ENCODE results near the gene C2orf42. TPM values are rescaled to one million over a fixed set of nuclear protein-coding genes. Genes with fewer than 3 reads are reported as not detected.

Gene C2orf42
- total RNA-seq, 3 donors from 2014 or later, result 18.7 to 30.0 (median 20.3) TPM

GRCh38 chr2:70214953-70215549, 24.2 kb upstream of the C2orf42 start:
- H3K4me3 ChIP-seq, result no peak overlapping the region
- no peaks in the 10 kb centered on the region for H3K4me1 ChIP-seq
- intact Hi-C loops (cut with DNase I; ENCODE audit: low total_unique reads), result no loop called here
- no peak for DNase-seq (ENCODE audit: low spot score in 2 of 2)
- no peaks in the 10 kb centered on the region for H3K36me3 ChIP-seq
- TF ChIP-seq POLR2A (IDR thresholded peaks at IDR 0.05) (no peak), POLR2AphosphoS5 (IDR thresholded peaks at IDR 0.05) (no peak)
- TF ChIP-seq, protein P1, sequence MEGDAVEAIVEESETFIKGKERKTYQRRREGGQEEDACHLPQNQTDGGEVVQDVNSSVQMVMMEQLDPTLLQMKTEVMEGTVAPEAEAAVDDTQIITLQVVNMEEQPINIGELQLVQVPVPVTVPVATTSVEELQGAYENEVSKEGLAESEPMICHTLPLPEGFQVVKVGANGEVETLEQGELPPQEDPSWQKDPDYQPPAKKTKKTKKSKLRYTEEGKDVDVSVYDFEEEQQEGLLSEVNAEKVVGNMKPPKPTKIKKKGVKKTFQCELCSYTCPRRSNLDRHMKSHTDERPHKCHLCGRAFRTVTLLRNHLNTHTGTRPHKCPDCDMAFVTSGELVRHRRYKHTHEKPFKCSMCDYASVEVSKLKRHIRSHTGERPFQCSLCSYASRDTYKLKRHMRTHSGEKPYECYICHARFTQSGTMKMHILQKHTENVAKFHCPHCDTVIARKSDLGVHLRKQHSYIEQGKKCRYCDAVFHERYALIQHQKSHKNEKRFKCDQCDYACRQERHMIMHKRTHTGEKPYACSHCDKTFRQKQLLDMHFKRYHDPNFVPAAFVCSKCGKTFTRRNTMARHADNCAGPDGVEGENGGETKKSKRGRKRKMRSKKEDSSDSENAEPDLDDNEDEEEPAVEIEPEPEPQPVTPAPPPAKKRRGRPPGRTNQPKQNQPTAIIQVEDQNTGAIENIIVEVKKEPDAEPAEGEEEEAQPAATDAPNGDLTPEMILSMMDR (IDR thresholded peaks at IDR 0.05), result no peak
- H3K9me3 ChIP-seq, result no peaks in the 10 kb centered on the region
- no peak overlapping the region for H3K27ac ChIP-seq
- H3K27me3 ChIP-seq, result no peaks in the 10 kb centered on the region

- intact Hi-C loops (cut with DNase I; ENCODE audit: low total_unique reads), result no loop called here
- no peaks in the 10 kb centered on the region for H3K9me3 ChIP-seq
- H3K27ac ChIP-seq, result no peak overlapping the region
- no peaks in the 10 kb centered on the region for H3K27me3 ChIP-seq
- DNase-seq (ENCODE audit: low spot score in 2 of 2), result no peak
- no peak for TF ChIP-seq POLR2A (IDR thresholded peaks at IDR 0.05)
- TF ChIP-seq, protein P1 (IDR thresholded peaks at IDR 0.05), result no peak
- TF ChIP-seq POLR2AphosphoS5 (IDR thresholded peaks at IDR 0.05), result no peak
- H3K4me3 ChIP-seq, result no peak overlapping the region
- no peaks in the 10 kb centered on the region for H3K36me3 ChIP-seq
- no peaks in the 10 kb centered on the region for H3K4me1 ChIP-seq
Observed at GRCh38 chr2:70214365-70214764, 23.5 kb upstream of the C2orf42 start.

DNA sequence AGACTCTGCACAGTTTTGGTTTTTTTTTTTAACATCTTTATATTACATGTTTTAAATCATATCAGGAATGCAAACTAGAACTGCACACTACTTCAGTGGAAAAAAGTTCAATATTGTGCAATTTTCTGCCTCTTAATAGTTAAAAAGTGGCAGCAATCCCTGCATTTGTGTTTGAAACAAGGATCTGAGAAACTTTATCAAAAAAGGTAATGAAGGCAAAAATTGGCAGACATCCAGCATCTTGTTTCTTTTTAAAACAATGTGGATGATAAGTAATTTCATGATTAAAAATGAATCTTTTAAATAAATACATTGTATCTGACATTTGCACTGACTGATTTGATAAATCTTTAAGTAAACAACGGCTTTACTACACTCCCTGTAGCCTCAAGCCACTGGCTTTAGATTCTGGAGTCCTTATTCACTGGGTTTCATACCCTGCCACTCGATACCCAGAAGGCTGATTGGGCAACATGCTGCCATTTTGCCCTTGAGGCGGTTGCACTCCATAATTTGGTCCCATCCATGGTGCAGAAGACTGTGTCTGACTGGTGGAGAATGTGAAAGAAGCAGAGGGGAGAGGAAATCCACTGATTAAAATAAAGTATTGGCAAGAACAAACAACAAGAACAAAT, 21.6 kb upstream of the C2orf42 start:
- no peak overlapping the region for H3K27ac ChIP-seq
- TF ChIP-seq, protein P1 (IDR thresholded peaks at IDR 0.05), result no peak
- TF ChIP-seq POLR2AphosphoS5 (IDR thresholded peaks at IDR 0.05), result no peak
- no peak for TF ChIP-seq POLR2A (IDR thresholded peaks at IDR 0.05)
- no peaks in the 10 kb centered on the region for H3K9me3 ChIP-seq
- H3K36me3 ChIP-seq, result no peaks in the 10 kb centered on the region
- intact Hi-C loops (cut with DNase I; ENCODE audit: low total_unique reads), result no loop called here
- no peaks in the 10 kb centered on the region for H3K4me1 ChIP-seq
- DNase-seq (ENCODE audit: low spot score in 2 of 2), result no peak
- no peak overlapping the region for H3K4me3 ChIP-seq
- no peaks in the 10 kb centered on the region for H3K27me3 ChIP-seq

- Histone ChIP-seq H3K27ac (no peak overlapping the region), H3K27me3 (no peaks in the 10 kb centered on the region), H3K9me3 (no peaks in the 10 kb centered on the region), H3K36me3 (no peaks in the 10 kb centered on the region), H3K4me1 (no peaks in the 10 kb centered on the region), H3K4me3 (no peak overlapping the region)
- DNase-seq (ENCODE audit: low spot score in 2 of 2), result no peak
- TF ChIP-seq POLR2AphosphoS5 (IDR thresholded peaks at IDR 0.05) (no peak), POLR2A (IDR thresholded peaks at IDR 0.05) (no peak)
- TF ChIP-seq, protein P1 (IDR thresholded peaks at IDR 0.05), result no peak
- intact Hi-C loops (cut with DNase I; ENCODE audit: low total_unique reads), result no loop called here
Observed at GRCh38 chr2:70211595-70211994, 20.8 kb upstream of the C2orf42 start.

DNA sequence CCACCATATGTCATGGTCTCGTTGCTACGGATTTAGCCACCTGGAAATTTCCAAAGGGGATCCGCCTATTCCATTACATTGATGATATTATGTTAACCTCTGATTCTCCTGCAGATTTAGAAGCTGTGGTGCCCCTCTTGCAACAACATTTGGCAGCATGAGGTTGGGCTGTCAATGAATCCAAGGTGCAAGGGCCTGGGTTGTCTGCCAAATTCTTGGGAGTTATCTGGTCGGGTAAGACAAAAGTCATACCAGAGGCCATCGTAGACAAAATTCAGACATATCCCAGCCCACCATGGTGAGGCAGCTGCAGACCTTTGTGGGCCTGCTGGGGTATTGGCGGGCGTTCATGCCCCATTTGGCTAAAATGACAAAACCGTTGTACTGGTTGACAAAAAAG, 13.6 kb upstream of the C2orf42 start:
- intact Hi-C loops (cut with DNase I; ENCODE audit: low total_unique reads), result no loop called here
- Histone ChIP-seq H3K27ac (no peak overlapping the region), H3K4me3 (no peak overlapping the region), H3K27me3 (no peaks in the 10 kb centered on the region), H3K9me3 (no peaks in the 10 kb centered on the region), H3K4me1 (no peaks in the 10 kb centered on the region), H3K36me3 (no peaks in the 10 kb centered on the region)
- DNase-seq (ENCODE audit: low spot score in 2 of 2), result no peak
- TF ChIP-seq POLR2AphosphoS5 (IDR thresholded peaks at IDR 0.05) (no peak), POLR2A (IDR thresholded peaks at IDR 0.05) (no peak)
